Thoracic aorta (tissue), 2 donors: ENCODE data around the gene MIGA1. TPM values are rescaled to one million over a fixed set of nuclear protein-coding genes. Genes with fewer than 3 reads are reported as not detected.
A peak's percentile ranks its signal among the peaks of the same experiment; 100 is the strongest.

Source experiments
- ATAC-seq: fragments of 150-250 bp; one replicate; pipeline ENCODE4 v1.8.0; 2017; ENCODE audit warnings: low read depth; ENCODE audit not compliant: insufficient number of reproducible peaks, low FRiP score
- DNase-seq: peaks from one replicate; pipeline ENCODE4 v3.0.0-alpha.2; 2020; ENCODE audit warnings: low spot score
- H3K27ac ChIP-seq, 2 donors: fragments of 200-600 bp; sonication (generic); 1 replicate in 1 of 2; 2 replicates in 1 of 2; pipeline ENCODE4 v1.5.1; 2016; ENCODE audit warnings: mild to moderate bottlenecking in 2 of 2, moderate library complexity in 2 of 2
- H3K27me3 ChIP-seq: fragments of 200-600 bp; sonication (generic); replicated peaks from 2 replicates; pipeline ENCODE4 v1.6.0; 2016; ENCODE audit warnings: mild to moderate bottlenecking; ENCODE audit not compliant: insufficient read depth
- H3K36me3 ChIP-seq: fragments of 200-600 bp; sonication (generic); one replicate; pipeline ENCODE4 v1.5.1; 2016
- H3K4me1 ChIP-seq, 2 donors: fragments of 200-600 bp; sonication (generic); 1 replicate in 1 of 2; 2 replicates in 1 of 2; pipeline versions ENCODE4 v1.5.1 to v1.6.0; 2016; ENCODE audit warnings: low read depth in 2 of 2, mild to moderate bottlenecking in 1 of 2; ENCODE audit not compliant: control insufficient read depth in 1 of 2
- H3K4me3 ChIP-seq: fragments of 200-600 bp; sonication (generic); 2 replicates; pipeline ENCODE4 v1.5.1; 2016; ENCODE audit warnings: mild to moderate bottlenecking
- H3K9me3 ChIP-seq: fragments of 200-600 bp; sonication (generic); 2 replicates; pipeline ENCODE4 v1.5.1; 2016
- CTCF ChIP-seq: fragments of 200-600 bp; sonication (generic); IDR thresholded peaks from one replicate; pipeline ENCODE4 v1.5.1; 2019; ENCODE audit warnings: antibody characterized with exemption
- total RNA-seq, 2 donors: library from RNA; depleted of rRNA; stranded (reverse); fragments of >200 nt; gene quantifications; one replicate each; pipeline versions ENCODE4 v1.1.0 to v1.2.3, GENCODE V29; 2016

MIGA1 gene
- total RNA-seq, 2 donors from 2014 or later, result 16.0 to 24.3 TPM

GRCh38 chr1:77828098-77828497 is 48.6 kb downstream of the MIGA1 start:
- no peaks in the 10 kb centered on the region for H3K27me3 ChIP-seq
- no peak for TF ChIP-seq CTCF
- peaks cover 46 to 76% of the 10 kb centered on the region in 2 donors for H3K4me1 ChIP-seq
- H3K9me3 ChIP-seq, result no peaks in the 10 kb centered on the region
- H3K4me3 ChIP-seq, result no peak overlapping the region
- DNase-seq, result no peak
- ATAC-seq, result no peak
- no peak overlapping the region for H3K27ac ChIP-seq
- H3K36me3 ChIP-seq, result no peaks in the 10 kb centered on the region

- H3K27ac ChIP-seq, result peak overlapping the region; percentile 41 to 80
- H3K9me3 ChIP-seq, result no peaks in the 10 kb centered on the region
- no peaks in the 10 kb centered on the region for H3K36me3 ChIP-seq
- TF ChIP-seq CTCF, result no peak
- ATAC-seq, result no peak
- DNase-seq, result no peak
- no peaks in the 10 kb centered on the region for H3K27me3 ChIP-seq
- H3K4me1 ChIP-seq, result peaks cover 50 to 76% of the 10 kb centered on the region in 2 donors
- no peak overlapping the region for H3K4me3 ChIP-seq
Observed at GRCh38 chr1:77829851-77830250, 50.4 kb downstream of the MIGA1 start.

- Histone ChIP-seq H3K4me1 (peaks cover 54 to 76% of the 10 kb centered on the region in 2 donors), H3K27ac (peak overlapping the region; percentile 9 to 80), H3K4me3 (no peak overlapping the region), H3K27me3 (no peaks in the 10 kb centered on the region), H3K9me3 (no peaks in the 10 kb centered on the region), H3K36me3 (no peaks in the 10 kb centered on the region)
- no peak for ATAC-seq
- TF ChIP-seq CTCF, result no peak
- DNase-seq, result no peak
Observed at GRCh38 chr1:77830946-77831345, 51.5 kb downstream of the MIGA1 start.

GRCh38 chr1:77831566-77831965 is 52.1 kb downstream of the MIGA1 start:
- Histone ChIP-seq H3K27me3 (no peaks in the 10 kb centered on the region), H3K27ac (peak overlapping the region; percentile 75 to 80), H3K36me3 (no peaks in the 10 kb centered on the region), H3K4me1 (peaks cover 54 to 77% of the 10 kb centered on the region in 2 donors), H3K9me3 (no peaks in the 10 kb centered on the region), H3K4me3 (no peak overlapping the region)
- TF ChIP-seq CTCF, result no peak
- ATAC-seq (no peak), DNase-seq (no peak)

GRCh38 chr1:77831976-77832711 is 52.7 kb downstream of the MIGA1 start:
- TF ChIP-seq CTCF, result no peak
- no peak for ATAC-seq
- H3K27me3 ChIP-seq, result no peaks in the 10 kb centered on the region
- H3K27ac ChIP-seq, result peak overlapping the region; percentile 75 to 80
- no peaks in the 10 kb centered on the region for H3K36me3 ChIP-seq
- H3K9me3 ChIP-seq, result no peaks in the 10 kb centered on the region
- peaks cover 54 to 71% of the 10 kb centered on the region in 2 donors for H3K4me1 ChIP-seq
- no peak for DNase-seq
- H3K4me3 ChIP-seq, result peak overlapping the region; percentile 49
